ENCODE data around the gene ACP6. TPM values are rescaled to one million over a fixed set of nuclear protein-coding genes. Genes with fewer than 3 reads are reported as not detected.

The ACP6 gene
- total RNA-seq, 1 experiment from 2014 or later: 12.0 TPM

DNA sequence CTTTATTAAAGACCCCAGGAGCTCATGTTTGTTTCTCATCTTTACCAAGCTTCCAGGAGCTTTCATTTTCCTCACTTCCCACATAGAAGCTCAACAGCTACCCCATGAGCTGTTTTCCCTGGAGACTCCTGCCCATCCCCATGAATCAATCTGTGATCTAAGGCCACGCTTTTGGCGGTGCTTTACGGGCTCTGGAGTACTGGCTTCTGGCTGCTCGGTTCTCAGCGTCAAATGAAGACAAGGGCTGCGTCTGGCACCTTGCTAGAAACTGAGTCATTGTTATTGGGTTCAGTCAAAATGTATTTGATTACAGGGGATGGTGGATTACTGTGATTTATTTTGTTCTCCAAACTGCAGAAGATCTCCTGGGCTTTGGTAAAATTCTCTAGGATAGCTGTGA, 39.9 kb downstream of the ACP6 start:
- Histone ChIP-seq H3K36me3 (ENCODE audit: control insufficient read depth, insufficient read depth, low read length) (no peaks in the 10 kb centered on the region), H3K4me3 (ENCODE audit: low read depth in 2 of 2, low read length in 2 of 2) (no peak overlapping the region), H3K27me3 (ENCODE audit: control insufficient read depth, insufficient read depth, low read length) (no peaks in the 10 kb centered on the region), H3K27ac (ENCODE audit: low read length) (no peak overlapping the region), H3K9me3 (ENCODE audit: control insufficient read depth, insufficient read depth, low read depth, low read length) (no peaks in the 10 kb centered on the region), H3K4me1 (ENCODE audit: control insufficient read depth, insufficient read depth, low read length) (no peaks in the 10 kb centered on the region)
- intact Hi-C loops (cut with micrococcal nuclease; ENCODE audit: unreplicated experiment) (no loop called here), in situ Hi-C loops (cut with HindIII; ENCODE audit: low pct_unique_long_range_greater_than_20kb, low sequenced_read_pairs) (no loop called here)
- no TSS peak for BruUV-seq (replicated peaks)
- ChIA-PET POLR2A (no interaction called here), CTCF (no interaction called here)
- no peak for ATAC-seq
- no peak for DNase-seq (ENCODE audit: low read depth, low spot score)
- TF ChIP-seq, protein P1, sequence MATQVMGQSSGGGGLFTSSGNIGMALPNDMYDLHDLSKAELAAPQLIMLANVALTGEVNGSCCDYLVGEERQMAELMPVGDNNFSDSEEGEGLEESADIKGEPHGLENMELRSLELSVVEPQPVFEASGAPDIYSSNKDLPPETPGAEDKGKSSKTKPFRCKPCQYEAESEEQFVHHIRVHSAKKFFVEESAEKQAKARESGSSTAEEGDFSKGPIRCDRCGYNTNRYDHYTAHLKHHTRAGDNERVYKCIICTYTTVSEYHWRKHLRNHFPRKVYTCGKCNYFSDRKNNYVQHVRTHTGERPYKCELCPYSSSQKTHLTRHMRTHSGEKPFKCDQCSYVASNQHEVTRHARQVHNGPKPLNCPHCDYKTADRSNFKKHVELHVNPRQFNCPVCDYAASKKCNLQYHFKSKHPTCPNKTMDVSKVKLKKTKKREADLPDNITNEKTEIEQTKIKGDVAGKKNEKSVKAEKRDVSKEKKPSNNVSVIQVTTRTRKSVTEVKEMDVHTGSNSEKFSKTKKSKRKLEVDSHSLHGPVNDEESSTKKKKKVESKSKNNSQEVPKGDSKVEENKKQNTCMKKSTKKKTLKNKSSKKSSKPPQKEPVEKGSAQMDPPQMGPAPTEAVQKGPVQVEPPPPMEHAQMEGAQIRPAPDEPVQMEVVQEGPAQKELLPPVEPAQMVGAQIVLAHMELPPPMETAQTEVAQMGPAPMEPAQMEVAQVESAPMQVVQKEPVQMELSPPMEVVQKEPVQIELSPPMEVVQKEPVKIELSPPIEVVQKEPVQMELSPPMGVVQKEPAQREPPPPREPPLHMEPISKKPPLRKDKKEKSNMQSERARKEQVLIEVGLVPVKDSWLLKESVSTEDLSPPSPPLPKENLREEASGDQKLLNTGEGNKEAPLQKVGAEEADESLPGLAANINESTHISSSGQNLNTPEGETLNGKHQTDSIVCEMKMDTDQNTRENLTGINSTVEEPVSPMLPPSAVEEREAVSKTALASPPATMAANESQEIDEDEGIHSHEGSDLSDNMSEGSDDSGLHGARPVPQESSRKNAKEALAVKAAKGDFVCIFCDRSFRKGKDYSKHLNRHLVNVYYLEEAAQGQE (IDR thresholded peaks at IDR 0.05; ENCODE audit: insufficient read depth in 1 of 2, low read depth in 2 of 2, low read length in 1 of 2): no peak
- TF ChIP-seq TCF7L2 (IDR thresholded peaks at IDR 0.05; ENCODE audit: low read depth, low read length) (no peak), SIN3A (IDR thresholded peaks at IDR 0.05; ENCODE audit: borderline replicate concordance, insufficient read depth, low read depth, low read length) (no peak), POLR2AphosphoS5 (IDR thresholded peaks at IDR 0.05; ENCODE audit: low read depth, low read length) (no peak)
- TF ChIP-seq, protein P2, sequence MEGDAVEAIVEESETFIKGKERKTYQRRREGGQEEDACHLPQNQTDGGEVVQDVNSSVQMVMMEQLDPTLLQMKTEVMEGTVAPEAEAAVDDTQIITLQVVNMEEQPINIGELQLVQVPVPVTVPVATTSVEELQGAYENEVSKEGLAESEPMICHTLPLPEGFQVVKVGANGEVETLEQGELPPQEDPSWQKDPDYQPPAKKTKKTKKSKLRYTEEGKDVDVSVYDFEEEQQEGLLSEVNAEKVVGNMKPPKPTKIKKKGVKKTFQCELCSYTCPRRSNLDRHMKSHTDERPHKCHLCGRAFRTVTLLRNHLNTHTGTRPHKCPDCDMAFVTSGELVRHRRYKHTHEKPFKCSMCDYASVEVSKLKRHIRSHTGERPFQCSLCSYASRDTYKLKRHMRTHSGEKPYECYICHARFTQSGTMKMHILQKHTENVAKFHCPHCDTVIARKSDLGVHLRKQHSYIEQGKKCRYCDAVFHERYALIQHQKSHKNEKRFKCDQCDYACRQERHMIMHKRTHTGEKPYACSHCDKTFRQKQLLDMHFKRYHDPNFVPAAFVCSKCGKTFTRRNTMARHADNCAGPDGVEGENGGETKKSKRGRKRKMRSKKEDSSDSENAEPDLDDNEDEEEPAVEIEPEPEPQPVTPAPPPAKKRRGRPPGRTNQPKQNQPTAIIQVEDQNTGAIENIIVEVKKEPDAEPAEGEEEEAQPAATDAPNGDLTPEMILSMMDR (IDR thresholded peaks at IDR 0.05): no peak

DNA sequence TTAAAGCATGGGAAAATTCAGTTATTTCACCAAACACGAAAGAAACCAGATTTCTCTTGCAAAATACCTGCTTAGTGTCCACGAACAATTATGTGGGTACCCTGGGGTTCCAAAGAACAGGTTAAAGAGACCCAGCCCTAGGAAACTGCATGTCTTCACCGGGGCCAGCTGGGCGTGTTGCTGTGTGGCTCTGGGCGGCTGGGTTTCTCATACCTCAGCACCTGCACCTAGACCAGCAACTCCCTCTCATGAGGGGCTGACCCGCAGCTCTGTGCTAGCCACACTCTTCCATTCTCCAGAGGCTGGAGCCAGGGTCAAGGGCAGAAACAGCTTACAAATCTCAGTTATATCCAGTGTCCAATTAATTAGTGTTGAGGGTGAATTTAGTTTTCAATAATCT, 40.3 kb downstream of the ACP6 start:
- no peaks in the 10 kb centered on the region for H3K9me3 ChIP-seq (ENCODE audit: control insufficient read depth, insufficient read depth, low read depth, low read length)
- TF ChIP-seq, protein P1 (IDR thresholded peaks at IDR 0.05; ENCODE audit: insufficient read depth in 1 of 2, low read depth in 2 of 2, low read length in 1 of 2): no peak
- TF ChIP-seq, protein P2 (IDR thresholded peaks at IDR 0.05): no peak
- TF ChIP-seq POLR2AphosphoS5 (IDR thresholded peaks at IDR 0.05; ENCODE audit: low read depth, low read length) (no peak), TCF7L2 (IDR thresholded peaks at IDR 0.05; ENCODE audit: low read depth, low read length) (no peak), SIN3A (IDR thresholded peaks at IDR 0.05; ENCODE audit: borderline replicate concordance, insufficient read depth, low read depth, low read length) (no peak)
- ATAC-seq (no peak), DNase-seq (ENCODE audit: low read depth, low spot score) (no peak)
- in situ Hi-C loops (cut with HindIII; ENCODE audit: low pct_unique_long_range_greater_than_20kb, low sequenced_read_pairs) (no loop called here), intact Hi-C loops (cut with micrococcal nuclease; ENCODE audit: unreplicated experiment) (no loop called here)
- no peak overlapping the region for H3K27ac ChIP-seq (ENCODE audit: low read length)
- ChIA-PET CTCF (no interaction called here), POLR2A (no interaction called here)
- H3K4me3 ChIP-seq (ENCODE audit: low read depth in 2 of 2, low read length in 2 of 2): no peak overlapping the region
- H3K4me1 ChIP-seq (ENCODE audit: control insufficient read depth, insufficient read depth, low read length): no peaks in the 10 kb centered on the region
- no peaks in the 10 kb centered on the region for H3K36me3 ChIP-seq (ENCODE audit: control insufficient read depth, insufficient read depth, low read length)
- BruUV-seq (replicated peaks): no TSS peak
- H3K27me3 ChIP-seq (ENCODE audit: control insufficient read depth, insufficient read depth, low read length): no peaks in the 10 kb centered on the region

All from Panc1 (cell line).